Measurements from ENCODE around the gene NBL1.
"Not testable (repeated sequence)": the region's sequence is repeated elsewhere in the genome, so short reads cannot be mapped to it uniquely, and the experiment has no call there.

NBL1 gene

DNA sequence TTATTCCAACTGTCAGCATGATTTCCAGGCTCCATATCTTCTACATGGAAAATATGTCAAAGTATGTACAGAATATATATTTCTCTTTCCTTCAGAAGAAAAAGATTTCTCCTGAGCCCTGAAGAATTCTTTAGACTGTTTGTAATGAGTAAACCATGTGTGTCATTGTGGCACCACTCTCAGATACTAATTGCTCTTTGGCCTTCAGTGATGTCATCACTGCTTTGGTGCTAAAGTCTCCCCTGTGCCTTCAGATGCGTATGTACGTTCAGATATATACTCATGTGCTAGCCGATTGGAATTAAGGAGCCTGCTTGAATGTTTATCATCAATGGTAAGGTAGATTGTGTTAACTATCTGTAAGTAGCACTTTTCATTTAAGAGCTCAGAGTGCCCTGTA, 20.6 kb upstream of the NBL1 start:
- TF ChIP-seq SUZ12 (IDR thresholded peaks at IDR 0.05; ENCODE audit: extremely low read depth, insufficient read depth, insufficient read length) (no peak), YY1 (IDR thresholded peaks at IDR 0.05; ENCODE audit: insufficient read depth, insufficient read length) (no peak), ZNF274 (IDR thresholded peaks at IDR 0.05; ENCODE audit: low read depth, low read length) (no peak)
- DNase-seq (ENCODE audit: low read depth, low spot score): no peak
- Histone ChIP-seq H3K9ac (ENCODE audit: insufficient read length, low read depth) (no peak overlapping the region), H3K9me3 (ENCODE audit: insufficient read depth, low read length) (no peaks in the 10 kb centered on the region), H3K4me1 (ENCODE audit: insufficient read depth, insufficient read length) (no peaks in the 10 kb centered on the region), H3K4me3 (ENCODE audit: insufficient read length, low read depth) (no peak overlapping the region), H3K36me3 (ENCODE audit: insufficient read depth, insufficient read length, low read length) (peaks cover 47% of the 10 kb centered on the region), H3K27me3 (ENCODE audit: insufficient read depth, insufficient read length) (no peaks in the 10 kb centered on the region)

DNA sequence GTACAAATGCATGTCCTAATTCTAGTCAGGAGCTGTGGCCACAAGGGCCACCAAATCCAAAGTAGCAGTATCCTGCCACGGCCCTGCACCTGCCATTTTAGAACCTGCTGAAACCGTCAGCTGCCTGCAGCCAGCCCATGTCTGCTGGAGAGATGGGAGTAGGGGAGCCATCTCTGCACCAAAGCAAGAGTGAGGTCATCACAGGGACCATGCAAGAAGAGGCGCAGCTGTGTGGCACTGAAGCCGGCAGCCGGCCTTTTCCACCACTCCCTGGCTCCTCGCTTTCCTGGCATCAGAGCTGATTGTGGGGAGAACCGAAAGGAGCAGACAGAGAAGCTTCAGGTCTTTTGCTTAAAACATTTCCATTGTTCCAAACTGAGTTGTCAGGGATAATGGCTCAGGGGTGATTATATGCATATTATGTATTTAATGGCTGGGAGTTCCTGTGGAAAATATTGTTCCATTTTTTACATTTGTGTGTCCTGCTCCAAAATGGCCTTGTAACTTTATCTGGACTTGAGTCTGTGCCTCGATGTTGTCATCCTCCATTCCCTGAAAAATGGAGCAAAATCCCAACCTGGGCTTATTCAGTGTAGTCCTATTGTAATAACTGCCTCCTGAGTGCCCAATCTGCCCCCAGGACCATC, 18.7 kb upstream of the NBL1 start:
- H3K9me3 ChIP-seq (ENCODE audit: insufficient read depth, low read length): no peaks in the 10 kb centered on the region
- no peak overlapping the region for H3K9ac ChIP-seq (ENCODE audit: insufficient read length, low read depth)
- no peak overlapping the region for H3K4me3 ChIP-seq (ENCODE audit: insufficient read length, low read depth)
- TF ChIP-seq YY1 (IDR thresholded peaks at IDR 0.05; ENCODE audit: insufficient read depth, insufficient read length) (no peak), ZNF274 (IDR thresholded peaks at IDR 0.05; ENCODE audit: low read depth, low read length) (no peak), SUZ12 (IDR thresholded peaks at IDR 0.05; ENCODE audit: extremely low read depth, insufficient read depth, insufficient read length) (no peak)
- DNase-seq (ENCODE audit: low read depth, low spot score): no peak
- H3K27me3 ChIP-seq (ENCODE audit: insufficient read depth, insufficient read length): no peaks in the 10 kb centered on the region
- H3K36me3 ChIP-seq (ENCODE audit: insufficient read depth, insufficient read length, low read length): peaks cover 47% of the 10 kb centered on the region
- peaks cover 5% of the 10 kb centered on the region for H3K4me1 ChIP-seq (ENCODE audit: insufficient read depth, insufficient read length)

DNA sequence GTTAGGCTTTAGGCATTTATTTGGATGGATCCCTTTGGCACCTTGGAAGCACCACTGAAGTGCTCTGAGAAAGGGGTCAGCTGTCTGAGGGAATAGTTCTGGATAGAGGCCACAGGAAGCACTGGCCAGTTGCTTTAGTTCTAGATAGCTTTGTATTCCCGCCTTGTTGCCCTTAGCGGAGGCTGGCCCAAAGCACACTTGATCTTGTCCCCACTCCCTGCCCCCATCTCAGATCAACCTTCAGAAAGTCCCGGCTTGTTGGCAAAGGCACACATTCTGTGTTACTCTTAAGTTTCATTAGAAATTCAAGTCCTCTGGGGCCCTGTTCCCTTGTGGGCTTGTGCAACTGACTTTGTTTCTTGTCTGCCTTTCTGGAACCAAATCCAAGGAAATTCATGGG, 15.2 kb upstream of the NBL1 start:
- Histone ChIP-seq H3K9me3 (ENCODE audit: insufficient read depth, low read length) (no peaks in the 10 kb centered on the region), H3K4me1 (ENCODE audit: insufficient read depth, insufficient read length) (peaks cover 5% of the 10 kb centered on the region), H3K4me3 (ENCODE audit: insufficient read length, low read depth) (no peak overlapping the region), H3K9ac (ENCODE audit: insufficient read length, low read depth) (no peak overlapping the region), H3K27me3 (ENCODE audit: insufficient read depth, insufficient read length) (no peaks in the 10 kb centered on the region), H3K36me3 (ENCODE audit: insufficient read depth, insufficient read length, low read length) (peaks cover 38% of the 10 kb centered on the region)
- DNase-seq (ENCODE audit: low read depth, low spot score): no peak
- no peak for TF ChIP-seq SUZ12 (IDR thresholded peaks at IDR 0.05; ENCODE audit: extremely low read depth, insufficient read depth, insufficient read length)
- TF ChIP-seq ZNF274 (IDR thresholded peaks at IDR 0.05; ENCODE audit: low read depth, low read length): no peak

DNA sequence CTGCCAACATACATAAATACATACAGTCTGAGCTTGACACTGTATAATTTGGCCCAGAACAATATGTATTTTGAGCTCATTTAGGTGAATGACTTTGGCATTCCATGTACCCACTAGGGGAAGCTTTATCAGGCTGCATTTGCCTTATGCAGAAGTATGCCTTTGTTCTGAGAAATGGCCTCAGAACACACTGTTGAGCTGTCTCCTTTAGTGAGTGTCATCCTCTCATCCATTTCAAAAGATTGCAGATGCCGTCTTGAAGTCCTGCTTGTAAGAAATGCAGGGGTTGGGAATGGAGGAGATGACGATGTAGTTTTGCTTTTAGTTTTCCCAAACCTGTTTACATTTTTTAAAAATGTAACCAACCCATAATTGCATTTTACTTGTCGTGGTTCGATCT, 14.8 kb upstream of the NBL1 start:
- no peak overlapping the region for H3K9ac ChIP-seq (ENCODE audit: insufficient read length, low read depth)
- H3K36me3 ChIP-seq (ENCODE audit: insufficient read depth, insufficient read length, low read length): peaks cover 36% of the 10 kb centered on the region
- TF ChIP-seq YY1 (IDR thresholded peaks at IDR 0.05; ENCODE audit: insufficient read depth, insufficient read length): no peak
- no peak for TF ChIP-seq ZNF274 (IDR thresholded peaks at IDR 0.05; ENCODE audit: low read depth, low read length)
- no peak for TF ChIP-seq SUZ12 (IDR thresholded peaks at IDR 0.05; ENCODE audit: extremely low read depth, insufficient read depth, insufficient read length)
- DNase-seq (ENCODE audit: low read depth, low spot score): no peak
- H3K4me3 ChIP-seq (ENCODE audit: insufficient read length, low read depth): no peak overlapping the region
- H3K9me3 ChIP-seq (ENCODE audit: insufficient read depth, low read length): no peaks in the 10 kb centered on the region
- no peaks in the 10 kb centered on the region for H3K27me3 ChIP-seq (ENCODE audit: insufficient read depth, insufficient read length)
- peaks cover 5% of the 10 kb centered on the region for H3K4me1 ChIP-seq (ENCODE audit: insufficient read depth, insufficient read length)

DNA sequence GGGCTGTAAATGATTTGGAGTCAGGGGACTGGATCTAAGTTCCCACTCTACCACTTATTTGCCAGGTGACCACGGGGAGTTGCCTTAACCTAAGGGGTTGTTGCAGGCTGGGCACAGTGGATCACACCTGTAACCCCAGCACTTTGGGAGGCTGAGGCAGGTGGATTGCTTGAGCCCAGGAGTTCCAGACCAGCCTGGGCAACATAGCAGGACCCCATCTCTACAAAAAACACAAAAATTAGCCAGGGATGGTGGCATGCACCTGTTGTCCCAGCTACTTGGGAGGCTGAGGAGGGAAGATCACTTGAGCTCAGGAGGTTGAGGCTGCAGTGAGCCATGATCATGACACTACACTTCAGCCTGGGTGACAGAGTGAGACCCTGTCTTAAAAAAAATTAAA, 13.9 kb upstream of the NBL1 start:
- H3K4me3 ChIP-seq (ENCODE audit: insufficient read length, low read depth); H3K4me1 ChIP-seq (ENCODE audit: insufficient read depth, insufficient read length); H3K27me3 ChIP-seq (ENCODE audit: insufficient read depth, insufficient read length); H3K9ac ChIP-seq (ENCODE audit: insufficient read length, low read depth); DNase-seq (ENCODE audit: low read depth, low spot score); H3K9me3 ChIP-seq (ENCODE audit: insufficient read depth, low read length): not testable (repeated sequence)
- peaks cover 27% of the 10 kb centered on the region for H3K36me3 ChIP-seq (ENCODE audit: insufficient read depth, insufficient read length, low read length)

DNA sequence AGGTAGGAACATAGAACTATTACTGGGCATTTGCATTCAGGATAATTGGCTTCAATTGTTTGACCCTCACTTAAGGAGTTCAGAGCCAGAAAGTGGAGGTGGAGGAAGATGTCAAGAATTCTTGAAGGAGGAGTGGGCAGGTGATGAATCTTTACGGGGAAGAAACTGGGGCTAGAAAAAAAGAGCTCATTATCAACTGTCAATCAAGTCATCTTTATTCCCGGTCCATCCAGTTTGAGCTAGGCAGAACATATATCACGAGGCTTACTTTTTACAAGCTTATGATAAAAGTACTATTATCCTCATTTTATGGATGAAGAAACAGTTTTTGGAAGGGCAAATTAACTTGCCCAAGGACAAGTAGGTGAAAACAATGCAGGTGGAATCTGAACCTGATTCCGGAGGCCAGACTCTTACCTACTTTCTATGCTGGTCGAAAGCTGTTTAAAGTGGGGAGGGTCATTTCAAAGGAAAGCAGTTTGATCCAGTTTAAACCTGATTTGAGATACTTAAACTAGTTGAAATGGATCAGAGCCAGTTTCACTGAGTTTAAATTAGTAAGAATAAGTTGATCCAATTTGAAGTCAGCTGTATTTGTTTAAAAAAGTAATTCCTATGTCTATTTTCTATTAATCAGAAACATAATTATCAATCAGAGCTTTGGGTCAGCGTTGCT, 13.3 kb upstream of the NBL1 start:
- H3K4me1 ChIP-seq (ENCODE audit: insufficient read depth, insufficient read length): peaks cover 5% of the 10 kb centered on the region
- TF ChIP-seq SUZ12 (IDR thresholded peaks at IDR 0.05; ENCODE audit: extremely low read depth, insufficient read depth, insufficient read length) (no peak), ZNF274 (IDR thresholded peaks at IDR 0.05; ENCODE audit: low read depth, low read length) (no peak), YY1 (IDR thresholded peaks at IDR 0.05; ENCODE audit: insufficient read depth, insufficient read length) (no peak)
- no peaks in the 10 kb centered on the region for H3K9me3 ChIP-seq (ENCODE audit: insufficient read depth, low read length)
- H3K4me3 ChIP-seq (ENCODE audit: insufficient read length, low read depth): no peak overlapping the region
- no peak overlapping the region for H3K9ac ChIP-seq (ENCODE audit: insufficient read length, low read depth)
- no peaks in the 10 kb centered on the region for H3K27me3 ChIP-seq (ENCODE audit: insufficient read depth, insufficient read length)
- no peak for DNase-seq (ENCODE audit: low read depth, low spot score)
- H3K36me3 ChIP-seq (ENCODE audit: insufficient read depth, insufficient read length, low read length): peaks cover 21% of the 10 kb centered on the region

DNA sequence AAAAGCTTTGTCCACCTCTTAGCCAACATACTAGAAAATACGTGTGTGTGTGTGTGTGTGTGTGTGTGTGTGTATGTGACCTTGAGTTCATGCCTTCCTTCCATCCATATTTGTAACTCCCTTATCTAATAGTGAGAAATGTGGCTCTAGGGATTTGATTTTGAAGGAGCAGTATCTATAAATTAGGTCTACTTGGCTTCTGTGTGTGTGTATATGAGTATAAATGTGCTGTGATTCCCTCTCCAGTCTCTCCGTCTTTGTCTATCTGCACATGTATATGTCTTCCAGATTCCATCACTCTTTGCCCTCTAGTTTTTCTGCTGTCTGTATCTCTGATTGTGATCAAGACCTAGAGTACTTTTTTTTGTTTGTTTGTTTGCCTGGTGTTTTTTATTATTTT, 11.9 kb upstream of the NBL1 start:
- no peak for TF ChIP-seq SUZ12 (IDR thresholded peaks at IDR 0.05; ENCODE audit: extremely low read depth, insufficient read depth, insufficient read length)
- no peak for TF ChIP-seq YY1 (IDR thresholded peaks at IDR 0.05; ENCODE audit: insufficient read depth, insufficient read length)
- no peak for TF ChIP-seq ZNF274 (IDR thresholded peaks at IDR 0.05; ENCODE audit: low read depth, low read length)
- peaks cover 7% of the 10 kb centered on the region for H3K36me3 ChIP-seq (ENCODE audit: insufficient read depth, insufficient read length, low read length)
- H3K4me1 ChIP-seq (ENCODE audit: insufficient read depth, insufficient read length): peaks cover 5% of the 10 kb centered on the region
- no peak for DNase-seq (ENCODE audit: low read depth, low spot score)
- no peaks in the 10 kb centered on the region for H3K9me3 ChIP-seq (ENCODE audit: insufficient read depth, low read length)
- H3K27me3 ChIP-seq (ENCODE audit: insufficient read depth, insufficient read length): no peaks in the 10 kb centered on the region
- H3K4me3 ChIP-seq (ENCODE audit: insufficient read length, low read depth): no peak overlapping the region
- no peak overlapping the region for H3K9ac ChIP-seq (ENCODE audit: insufficient read length, low read depth)

Data from NT2/D1 (cell line).